Body of pancreas (tissue), 4 donors: ENCODE measurements around the gene TRMU. TPM values are rescaled to one million over a fixed set of nuclear protein-coding genes. Genes with fewer than 3 reads are reported as not detected.
"Not testable (repeated sequence)": the region's sequence is repeated elsewhere in the genome, so short reads cannot be mapped to it uniquely, and the experiment has no call there.

Experiments used
- ATAC-seq: fragments of 150-250 bp; one replicate; pipeline ENCODE4 v1.9.1; 2016
- DNase-seq, 4 donors: peaks; one replicate each; pipeline ENCODE4 v3.0.0-alpha.2; 2019
- H3K27ac ChIP-seq, 4 donors: fragments of 200-600 bp; sonication (generic); 1 replicate in 3 of 4; 2 replicates in 1 of 4; pipeline versions ENCODE4 v1.5.1 to v1.6.1; 2016 to 2019; ENCODE audit warnings: mild to moderate bottlenecking in 1 of 4, mixed read lengths in 1 of 4, moderate library complexity in 1 of 4
- H3K27me3 ChIP-seq, 2 donors: fragments of 200-600 bp; sonication (generic); one replicate each; pipeline ENCODE4 v1.6.0; 2016; ENCODE audit warnings: mild to moderate bottlenecking in 1 of 2
- H3K36me3 ChIP-seq, 2 donors: fragments of 200-600 bp; sonication (generic); replicated peaks in 1 of 2; 2 replicates each; pipeline ENCODE4 v1.5.1; 2016; ENCODE audit warnings: low read depth in 2 of 2; ENCODE audit not compliant: insufficient read depth in 1 of 2
- H3K4me1 ChIP-seq: fragments of 200-600 bp; sonication (generic); one replicate; pipeline ENCODE4 v1.6.0; 2016
- H3K4me3 ChIP-seq, 2 donors: fragments of 200-600 bp; sonication (generic); 1 replicate in 1 of 2; 2 replicates in 1 of 2; pipeline ENCODE4 v1.5.1; 2016 to 2019
- H3K9me3 ChIP-seq, 3 donors: fragments of 200-600 bp; sonication (generic); 1 replicate in 2 of 3; 2 replicates in 1 of 3; pipeline ENCODE4 v1.5.1; 2016
- CTCF ChIP-seq, 7 experiments: fragments of 450-650 bp in 4 of 7; fragments of 200-600 bp in 3 of 7; sonication (generic) in 3 of 7; IDR thresholded peaks; one replicate each; pipeline ENCODE4 v1.5.1; 2016 to 2019; ENCODE audit warnings: antibody characterized with exemption in 7 of 7
- POLR2A ChIP-seq, 3 donors: fragments of 450-650 bp; IDR thresholded peaks; one replicate each; pipeline ENCODE4 v1.6.1; 2016; ENCODE audit warnings: antibody characterized with exemption in 3 of 3, mild to moderate bottlenecking in 2 of 3
- WGBS, 2 donors: methylation state at CpG; one replicate each; pipeline ENCODE4 v1.1.5; 2017; 5-methylcytosine and 5-hydroxymethylcytosine counted together
- intact Hi-C: fragments of 100-400 bp; cut with DNase I; formaldehyde crosslinking; loops from one replicate; pipeline ENCODE4 v1.15.1; 2023
- total RNA-seq, 2 donors: library from RNA; depleted of rRNA; stranded (reverse); fragments of >200 nt; gene quantifications; one replicate each; pipeline ENCODE4 v1.1.0, GENCODE V29; 2016

TRMU gene
- total RNA-seq, 2 donors from 2014 or later: 34.2 to 43.5 TPM

GRCh38 chr22:46394622-46395021 lies 59.1 kb downstream of the TRMU start:
- no peaks in the 10 kb centered on the region for H3K9me3 ChIP-seq
- no peak overlapping the region for H3K4me3 ChIP-seq
- intact Hi-C loops: loop anchor here (5.0 to 10.0 kb wide), 2 partner anchors 37 to 140 kb away; partner anchors contain the start of gene CELSR1
- TF ChIP-seq CTCF (IDR thresholded peaks at IDR 0.05) (no peak), POLR2A (IDR thresholded peaks at IDR 0.05) (no peak)
- no peak overlapping the region for H3K27ac ChIP-seq
- 83 to 94% methylated on average over 8 to 14 of the region's 14 CpGs for WGBS, 2 donors
- H3K27me3 ChIP-seq: no peaks in the 10 kb centered on the region
- DNase-seq (no peak), ATAC-seq (no peak)
- H3K36me3 ChIP-seq: no peaks in the 10 kb centered on the region
- peaks cover 10% of the 10 kb centered on the region for H3K4me1 ChIP-seq

- H3K4me1 ChIP-seq: peaks cover 4% of the 10 kb centered on the region
- DNase-seq: no peak
- intact Hi-C loops: loop anchor here (10.0 kb wide), 1 partner anchor 140 kb away; the partner anchor contains the start of gene CELSR1
- no peak for TF ChIP-seq CTCF (IDR thresholded peaks at IDR 0.05)
- 90 to 94% methylated on average over 10 to 13 of the region's 13 CpGs for WGBS, 2 donors
- H3K9me3 ChIP-seq: no peaks in the 10 kb centered on the region
- no peaks in the 10 kb centered on the region for H3K36me3 ChIP-seq
- H3K27ac ChIP-seq: no peak overlapping the region
- no peak overlapping the region for H3K4me3 ChIP-seq
- no peaks in the 10 kb centered on the region for H3K27me3 ChIP-seq
- ATAC-seq: no peak
Observed at GRCh38 chr22:46395145-46395544, 59.6 kb downstream of the TRMU start.

- 74 to 81% methylated on average over 5 of the region's 5 CpGs for WGBS, 2 donors
Observed at GRCh38 chr22:46397049-46397448, 61.5 kb downstream of the TRMU start.

GRCh38 chr22:46397514-46397913 lies 62.0 kb downstream of the TRMU start:
- Histone ChIP-seq H3K4me1 (no peaks in the 10 kb centered on the region), H3K27ac (no peak overlapping the region), H3K27me3 (no peaks in the 10 kb centered on the region), H3K9me3 (no peaks in the 10 kb centered on the region), H3K4me3 (no peak overlapping the region), H3K36me3 (no peaks in the 10 kb centered on the region)
- TF ChIP-seq POLR2A (IDR thresholded peaks at IDR 0.05): no peak
- TF ChIP-seq CTCF (IDR thresholded peaks at IDR 0.05): no peak
- intact Hi-C loops: loop anchor here (10.0 kb wide), 1 partner anchor 137 kb away; the partner anchor contains the start of gene CELSR1
- WGBS, 2 donors: 67 to 83% methylated on average over 9 to 18 of the region's 18 CpGs
- ATAC-seq: no peak
- no peak for DNase-seq

More at GRCh38 chr22:46397049-46397448, 61.5 kb downstream of the TRMU start:
- H3K9me3 ChIP-seq, H3K36me3 ChIP-seq, H3K27ac ChIP-seq, H3K4me3 ChIP-seq, DNase-seq, ATAC-seq, H3K27me3 ChIP-seq, H3K4me1 ChIP-seq: not testable (repeated sequence)
- intact Hi-C loops: loop anchor here (10.0 kb wide), 1 partner anchor 138 kb away; the partner anchor contains the start of gene CELSR1

- Histone ChIP-seq H3K4me1 (no peaks in the 10 kb centered on the region), H3K4me3 (no peak overlapping the region), H3K27me3 (no peaks in the 10 kb centered on the region), H3K9me3 (no peaks in the 10 kb centered on the region), H3K36me3 (no peaks in the 10 kb centered on the region), H3K27ac (no peak overlapping the region)
- intact Hi-C loops: loop anchor here (10.0 kb wide), 1 partner anchor 137 kb away; the partner anchor contains the start of gene CELSR1
- DNase-seq (no peak), ATAC-seq (no peak)
- TF ChIP-seq CTCF (IDR thresholded peaks at IDR 0.05) (no peak), POLR2A (IDR thresholded peaks at IDR 0.05) (no peak)
- WGBS, 2 donors: 80 to 87% methylated on average over 9 to 19 of the region's 19 CpGs
Observed at GRCh38 chr22:46397951-46398350, 62.4 kb downstream of the TRMU start.
